Stimulated activated CD8-positive, alpha-beta memory T cell treated with anti-CD3 and anti-CD28 coated beads, Interleukin-15, amount 100 ng/mL, for 48 hours (primary cell): ENCODE measurements around the gene MISFA.
A peak's percentile ranks its signal among the peaks of the same experiment; 100 is the strongest.
"Not testable (repeated sequence)": the region's sequence is repeated elsewhere in the genome, so short reads cannot be mapped to it uniquely, and the experiment has no call there.

ENCODE experiments used
- DNase-seq, 2 donors: peaks; one replicate each; pipeline ENCODE4 v3.0.0-alpha.2; 2020; ENCODE audit warnings: low read depth in 2 of 2

MISFA gene

GRCh38 chr11:18617688-18618341, 18.2 kb downstream of the MISFA start:
- DNase-seq = no peak

DNA sequence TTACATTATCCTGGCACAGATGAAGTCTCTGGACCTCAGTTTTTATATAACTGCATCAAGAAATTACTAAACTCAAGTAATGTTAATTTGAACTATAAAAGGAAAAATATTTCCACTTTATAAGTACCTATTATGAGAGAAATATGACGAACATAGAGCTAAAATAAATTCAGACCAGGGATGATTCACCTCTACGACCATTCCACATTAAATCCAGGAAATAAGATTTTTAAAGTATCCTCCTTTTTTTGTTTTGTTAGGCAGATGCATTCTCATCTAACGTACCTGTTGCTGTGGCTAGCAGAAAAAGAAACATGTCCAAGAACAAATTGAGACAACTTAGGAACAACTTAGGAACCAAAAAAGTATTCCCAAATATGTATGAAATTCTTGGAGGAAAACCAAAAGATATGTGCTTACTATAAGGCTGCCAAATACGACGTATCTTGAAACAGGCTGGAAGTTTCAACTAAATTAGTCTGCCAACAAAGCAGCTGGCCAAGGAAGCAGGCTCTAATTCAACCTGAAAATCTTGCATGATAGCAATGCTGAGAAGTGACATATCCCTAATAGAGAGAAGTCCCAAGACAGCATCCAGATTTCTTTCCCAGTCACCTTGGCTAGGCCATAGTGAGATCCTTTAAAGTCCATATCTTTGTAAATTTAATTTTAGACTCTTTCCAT, 18.9 kb downstream of the MISFA start:
- no peak for DNase-seq

DNA sequence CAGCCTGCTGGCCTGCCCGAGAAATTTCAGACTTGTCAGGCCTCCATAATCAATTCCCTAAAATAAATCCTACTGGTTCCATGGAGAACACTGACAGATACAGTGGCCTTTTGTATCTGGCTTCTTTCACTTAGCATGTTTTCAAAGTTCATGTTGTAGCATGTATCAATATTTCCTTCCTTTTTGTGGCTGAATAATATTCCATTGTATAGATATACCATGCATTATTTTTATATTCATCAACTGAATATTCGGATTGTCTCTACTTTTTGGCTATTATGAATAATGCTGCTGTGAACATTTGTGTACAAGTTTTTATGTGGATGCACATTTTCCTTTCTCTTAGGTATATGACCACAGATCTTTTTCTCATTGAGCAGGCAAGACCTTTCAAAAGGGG, 24.1 kb downstream of the MISFA start:
- no peak for DNase-seq

GRCh38 chr11:18624161-18624560, 24.6 kb downstream of the MISFA start:
- no peak for DNase-seq

DNA sequence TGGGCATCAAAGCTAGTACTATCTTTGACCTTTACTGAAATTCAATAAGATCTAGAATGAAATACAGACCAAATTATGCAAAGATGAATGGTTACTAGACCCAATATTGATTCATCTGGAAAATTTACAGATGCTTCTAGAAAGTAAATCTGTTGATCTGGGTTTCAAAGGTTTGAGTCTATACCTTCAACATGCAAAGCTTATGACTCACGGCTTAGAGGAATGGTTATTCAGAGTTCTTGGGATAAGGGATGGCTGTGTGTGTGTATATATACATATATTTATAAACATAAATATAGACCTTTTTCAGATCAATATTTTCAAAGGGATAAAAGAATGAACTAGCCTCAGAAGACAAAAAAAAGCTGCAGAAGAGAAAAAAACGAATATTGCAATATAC, 33.3 kb downstream of the MISFA start:
- DNase-seq = no peak

DNA sequence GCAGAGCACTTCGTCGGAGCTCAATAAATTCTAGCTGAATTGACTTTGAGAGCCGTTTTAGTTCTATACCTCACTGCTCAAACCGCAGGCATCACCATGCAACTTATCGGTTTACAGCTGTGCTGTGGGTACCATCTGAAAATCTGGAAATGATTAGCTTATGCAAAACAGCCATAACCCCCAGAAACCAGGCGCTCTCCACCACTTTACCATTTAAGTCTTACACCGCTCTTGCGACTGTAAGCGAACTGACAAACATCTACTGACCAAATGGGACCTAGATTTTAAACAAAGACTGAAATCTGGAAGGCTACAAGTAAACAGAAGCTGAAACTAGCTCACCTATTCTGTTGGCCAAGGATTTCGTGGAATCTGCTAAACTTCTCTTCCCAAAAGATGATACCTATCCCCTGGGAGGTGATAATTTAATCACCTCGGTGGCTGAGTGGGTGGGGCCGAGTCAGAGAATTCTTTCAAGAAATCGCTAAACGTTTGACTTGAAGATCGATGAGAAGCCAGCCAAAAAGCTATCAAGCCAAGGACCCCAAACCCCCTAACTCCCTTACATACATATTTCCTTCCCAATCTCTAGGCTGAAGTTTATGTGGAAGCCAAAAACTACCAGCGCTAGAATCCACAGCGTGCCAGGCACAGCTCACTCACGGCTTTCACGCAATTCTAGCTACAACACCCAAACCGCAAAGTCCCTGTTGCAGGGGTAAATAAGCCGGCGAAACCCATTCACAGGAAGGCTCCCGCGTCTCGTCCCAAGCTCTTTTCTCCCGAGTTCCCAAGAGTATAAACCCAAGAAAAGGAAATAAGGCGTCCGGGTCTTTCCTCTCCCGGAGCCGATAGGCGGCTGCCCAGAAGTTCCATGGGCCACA, 33.9 kb downstream of the MISFA start:
- peak in 1 of 2 donors; percentile 30 for DNase-seq

DNA sequence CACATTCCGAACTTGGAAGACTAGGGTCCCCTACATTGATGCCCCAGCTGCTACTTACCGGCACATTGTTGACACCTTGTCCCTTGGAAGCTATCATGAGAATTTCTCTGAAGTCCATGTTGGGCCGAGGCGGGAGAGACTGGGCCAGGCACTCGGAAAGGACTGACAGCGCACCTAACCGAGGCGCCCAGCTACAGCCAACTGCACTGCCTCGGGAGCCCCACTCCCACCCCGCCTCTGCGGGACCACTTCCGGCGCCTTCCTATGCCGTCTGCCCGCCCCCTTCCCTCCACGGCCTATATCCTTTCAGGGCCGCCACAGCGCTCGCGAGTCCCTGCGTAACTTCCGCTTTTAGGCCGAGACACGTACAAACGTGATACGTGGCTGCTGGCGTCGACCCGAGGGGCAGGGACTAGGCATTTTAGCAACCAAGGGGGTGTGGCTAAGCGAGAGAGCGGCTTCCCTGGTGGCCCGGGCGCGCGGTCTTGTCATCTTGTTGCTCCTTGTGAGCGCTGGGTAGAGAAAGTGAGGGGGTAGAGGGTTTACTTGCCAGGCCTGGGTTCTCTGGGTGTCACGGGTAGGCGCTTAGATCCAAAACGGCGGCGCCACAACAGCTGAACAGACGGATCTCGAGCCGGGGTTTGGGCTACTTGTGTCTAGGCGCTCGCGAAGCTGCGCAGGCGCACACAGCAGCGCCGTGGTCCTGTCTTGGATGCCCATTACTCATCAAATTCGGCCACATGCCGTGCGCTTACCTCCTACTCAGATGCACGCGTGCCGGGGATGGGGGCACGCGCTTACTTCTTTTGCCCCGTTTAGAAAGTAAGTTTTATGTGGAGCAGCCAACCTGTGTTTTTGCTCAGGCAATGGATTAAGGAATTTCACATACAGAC, 34.8 kb downstream of the MISFA start, which contains the start of gene SPTY2D1:
Gene SPTY2D1 (minus strand): TSS at position 203 of the 893 bp plus-strand sequence. CDS start 85 bp downstream, at position 118.
- DNase-seq = peak; percentile 97

DNA sequence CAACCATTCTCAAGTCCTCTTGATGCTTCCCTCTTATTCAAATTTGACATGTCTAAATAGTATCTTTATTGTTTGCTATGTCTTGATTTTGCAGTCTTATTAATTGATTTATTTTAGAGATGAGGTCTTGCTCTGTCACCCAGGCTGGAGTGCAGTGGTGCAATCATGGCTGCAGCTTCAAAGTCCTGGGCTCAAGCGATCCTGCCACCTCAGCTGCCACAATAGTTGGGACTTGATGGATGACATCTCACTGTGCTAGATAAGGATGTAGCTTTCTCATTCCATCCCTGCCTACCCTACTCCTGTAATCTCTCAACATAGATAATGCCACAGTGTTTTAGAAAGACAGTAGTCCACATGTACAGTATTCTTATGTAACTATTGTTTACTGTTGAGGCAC, 42.1 kb downstream of the MISFA start:
- DNase-seq = no peak

DNA sequence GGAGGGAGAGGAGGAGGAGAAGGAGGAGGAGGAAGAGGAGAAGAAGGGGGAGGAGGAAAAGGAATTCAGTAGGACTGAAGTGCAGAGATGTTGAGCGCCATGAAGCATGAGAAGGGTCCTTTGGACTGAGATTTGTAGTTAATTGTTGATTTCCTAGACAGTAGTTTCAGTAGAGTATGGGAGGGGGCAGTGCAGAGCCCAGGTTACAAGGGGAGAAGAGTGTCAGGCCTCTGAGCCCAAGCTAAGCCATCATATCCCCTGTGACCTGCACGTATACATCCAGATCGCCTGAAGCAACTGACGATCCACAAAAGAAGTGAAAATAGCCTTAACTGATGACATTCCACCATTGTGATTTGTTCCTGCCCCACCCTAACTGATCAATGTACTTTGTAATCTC, 43.4 kb downstream of the MISFA start:
- not testable (repeated sequence) for DNase-seq

DNA sequence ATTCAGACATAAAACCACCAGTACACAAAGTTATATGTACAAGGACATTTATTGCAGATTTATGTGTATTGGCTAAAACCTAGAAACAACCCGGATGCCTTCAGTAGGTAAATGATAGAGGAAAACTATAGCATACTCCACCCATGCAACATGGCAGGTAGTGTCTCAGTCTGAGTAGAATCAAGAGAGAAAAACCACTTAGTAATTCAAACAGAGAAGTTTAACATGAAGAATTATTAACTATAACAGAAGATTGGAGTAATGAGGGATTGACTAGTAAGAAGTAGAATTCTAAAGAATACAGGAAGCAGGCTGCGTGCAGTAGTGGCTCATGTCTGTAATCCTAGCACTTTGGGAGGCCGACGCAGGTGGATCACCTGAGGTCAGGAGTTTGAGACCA, 50.8 kb downstream of the MISFA start:
- no peak for DNase-seq

GRCh38 chr11:18650859-18651557, 51.4 kb downstream of the MISFA start:
- peak in 1 of 2 donors; percentile 17 for DNase-seq
